GM13977 (cell line): ENCODE measurements around the gene KCNJ12.
"Not testable (repeated sequence)": the region's sequence is repeated elsewhere in the genome, so short reads cannot be mapped to it uniquely, and the experiment has no call there.

Experiments
- DNase-seq: peaks from one replicate; pipeline ENCODE4 v3.0.0; 2012; ENCODE audit warnings: low spot score
- in situ Hi-C: fragments of 300-500 bp; cut with MboI; formaldehyde crosslinking; loops from one replicate; pipeline ENCODE4 v1.12.0; 2022; ENCODE audit warnings: low sequenced_read_pairs, low pct_unique_long_range_greater_than_20kb, mixed read lengths, inconsistent platforms; ENCODE audit not compliant: unreplicated experiment
- TF ChIP-seq, protein P1 (sequence below): IDR thresholded peaks from 2 replicates; pipeline ENCODE4 v1.5.1; 2012; ENCODE audit warnings: mild to moderate bottlenecking, control low read depth; ENCODE audit not compliant: insufficient read depth; ENCODE audit errors: extremely low read depth, missing control alignments

KCNJ12 gene

DNA sequence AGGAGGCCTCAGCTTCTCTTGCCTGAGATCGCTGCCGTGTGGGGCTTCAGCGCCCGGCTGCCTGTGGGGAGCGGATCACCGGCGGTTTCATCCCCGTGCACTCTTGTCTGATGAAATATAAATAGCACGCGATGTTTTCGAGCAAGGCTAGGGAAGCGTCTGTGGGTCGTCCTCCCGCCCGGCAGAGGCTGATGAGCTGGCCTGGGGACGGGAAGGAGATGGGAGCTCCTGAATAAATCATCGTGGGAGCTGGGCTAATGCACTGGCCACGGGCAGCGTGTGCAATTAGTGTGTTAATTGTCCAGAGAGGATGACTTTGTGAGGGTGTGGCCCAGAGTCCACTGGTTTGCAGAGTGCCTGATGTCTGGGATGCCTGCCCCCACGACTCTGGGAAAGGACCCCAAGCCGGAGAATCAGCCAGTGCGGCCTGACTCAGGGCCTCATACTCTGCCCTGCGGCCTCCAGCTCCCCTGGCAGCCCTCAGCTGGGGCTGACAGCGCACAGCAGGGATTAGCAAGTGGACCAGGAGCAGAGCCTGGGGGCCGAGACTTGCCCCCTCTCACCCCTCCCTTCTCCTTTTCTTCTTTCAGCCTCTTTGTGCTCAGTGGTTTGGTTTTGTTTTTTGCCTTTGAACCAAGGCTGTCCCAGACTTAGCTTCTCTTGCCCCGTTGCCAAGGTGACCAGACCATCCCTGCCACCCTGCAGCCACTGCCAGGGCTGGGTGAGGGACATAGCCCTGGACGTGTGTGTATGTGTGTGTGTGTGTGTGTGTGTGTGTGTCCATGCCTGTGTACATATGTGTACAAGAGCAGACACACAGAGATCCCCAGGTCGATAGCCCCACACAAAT is 21.4 kb downstream of the KCNJ12 start:
- no peak for DNase-seq
- in situ Hi-C loops, result no loop called here

DNA sequence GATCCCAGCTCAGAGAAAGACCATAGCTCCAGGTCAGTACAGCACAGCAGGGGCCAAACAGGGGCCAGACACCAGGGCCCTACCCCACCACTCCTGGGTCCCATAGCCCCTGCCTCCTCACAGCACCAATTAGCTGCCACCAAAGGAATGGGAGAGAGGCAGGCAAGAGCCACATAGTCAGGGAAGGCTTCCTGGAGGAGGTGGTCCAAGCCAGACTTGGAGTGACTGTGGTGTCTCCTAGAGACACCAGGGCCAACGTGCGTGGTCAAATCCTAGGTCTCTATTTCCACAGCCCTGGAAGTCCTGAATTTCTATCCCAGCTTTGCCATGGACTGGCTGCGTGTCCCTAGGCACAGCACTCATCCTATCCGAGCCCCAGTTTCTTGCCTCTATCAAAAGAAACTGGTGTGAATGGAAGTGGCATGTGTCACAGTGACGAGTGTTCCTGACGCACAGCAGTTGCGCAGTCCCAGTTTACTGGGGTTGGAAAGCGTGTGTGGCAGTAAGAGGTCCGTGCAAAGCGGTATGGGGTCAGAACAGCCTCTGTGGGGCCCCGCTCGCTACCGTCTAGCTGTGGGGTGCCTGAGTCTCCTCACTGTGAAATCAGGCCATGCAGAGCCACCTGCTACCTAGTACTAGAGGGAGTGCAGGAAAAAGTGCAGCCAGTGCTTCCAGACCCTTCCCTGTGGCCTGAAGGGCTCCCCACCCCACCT is 23.5 kb downstream of the KCNJ12 start:
- TF ChIP-seq, protein P1, sequence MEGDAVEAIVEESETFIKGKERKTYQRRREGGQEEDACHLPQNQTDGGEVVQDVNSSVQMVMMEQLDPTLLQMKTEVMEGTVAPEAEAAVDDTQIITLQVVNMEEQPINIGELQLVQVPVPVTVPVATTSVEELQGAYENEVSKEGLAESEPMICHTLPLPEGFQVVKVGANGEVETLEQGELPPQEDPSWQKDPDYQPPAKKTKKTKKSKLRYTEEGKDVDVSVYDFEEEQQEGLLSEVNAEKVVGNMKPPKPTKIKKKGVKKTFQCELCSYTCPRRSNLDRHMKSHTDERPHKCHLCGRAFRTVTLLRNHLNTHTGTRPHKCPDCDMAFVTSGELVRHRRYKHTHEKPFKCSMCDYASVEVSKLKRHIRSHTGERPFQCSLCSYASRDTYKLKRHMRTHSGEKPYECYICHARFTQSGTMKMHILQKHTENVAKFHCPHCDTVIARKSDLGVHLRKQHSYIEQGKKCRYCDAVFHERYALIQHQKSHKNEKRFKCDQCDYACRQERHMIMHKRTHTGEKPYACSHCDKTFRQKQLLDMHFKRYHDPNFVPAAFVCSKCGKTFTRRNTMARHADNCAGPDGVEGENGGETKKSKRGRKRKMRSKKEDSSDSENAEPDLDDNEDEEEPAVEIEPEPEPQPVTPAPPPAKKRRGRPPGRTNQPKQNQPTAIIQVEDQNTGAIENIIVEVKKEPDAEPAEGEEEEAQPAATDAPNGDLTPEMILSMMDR, result no peak
- in situ Hi-C loops, result loop anchor here (5.0 kb wide), 1 partner anchor 288 kb away; no protein-coding TSS in a partner anchor

More for the DNA sequence above, 21.4 kb downstream of the KCNJ12 start:
- TF ChIP-seq, protein P1, result no peak

DNA sequence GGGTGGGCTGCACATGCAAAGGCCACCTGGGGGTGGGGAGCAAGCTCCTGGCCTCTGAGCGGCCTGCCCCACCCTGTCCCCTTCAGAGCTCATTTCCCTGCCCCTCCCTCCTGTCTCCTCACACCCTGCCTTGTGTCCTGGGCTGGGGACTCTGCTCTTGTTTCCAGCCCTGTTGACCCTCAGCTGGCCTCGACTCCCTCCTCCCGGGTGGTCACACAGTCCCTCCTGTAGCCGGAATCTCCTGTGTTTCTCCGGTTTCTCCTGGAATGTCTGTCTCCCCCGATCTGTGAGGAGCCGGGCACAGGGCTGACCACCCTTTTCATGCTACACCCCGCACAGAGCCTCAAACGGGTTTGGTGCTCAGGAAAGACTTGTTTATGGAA is 24.0 kb downstream of the KCNJ12 start:
- not testable (repeated sequence) for DNase-seq
- in situ Hi-C loops, result loop anchor here (5.0 kb wide), 1 partner anchor 287 kb away; no protein-coding TSS in a partner anchor

More for the DNA sequence above, 23.5 kb downstream of the KCNJ12 start:
- no peak for DNase-seq

DNA sequence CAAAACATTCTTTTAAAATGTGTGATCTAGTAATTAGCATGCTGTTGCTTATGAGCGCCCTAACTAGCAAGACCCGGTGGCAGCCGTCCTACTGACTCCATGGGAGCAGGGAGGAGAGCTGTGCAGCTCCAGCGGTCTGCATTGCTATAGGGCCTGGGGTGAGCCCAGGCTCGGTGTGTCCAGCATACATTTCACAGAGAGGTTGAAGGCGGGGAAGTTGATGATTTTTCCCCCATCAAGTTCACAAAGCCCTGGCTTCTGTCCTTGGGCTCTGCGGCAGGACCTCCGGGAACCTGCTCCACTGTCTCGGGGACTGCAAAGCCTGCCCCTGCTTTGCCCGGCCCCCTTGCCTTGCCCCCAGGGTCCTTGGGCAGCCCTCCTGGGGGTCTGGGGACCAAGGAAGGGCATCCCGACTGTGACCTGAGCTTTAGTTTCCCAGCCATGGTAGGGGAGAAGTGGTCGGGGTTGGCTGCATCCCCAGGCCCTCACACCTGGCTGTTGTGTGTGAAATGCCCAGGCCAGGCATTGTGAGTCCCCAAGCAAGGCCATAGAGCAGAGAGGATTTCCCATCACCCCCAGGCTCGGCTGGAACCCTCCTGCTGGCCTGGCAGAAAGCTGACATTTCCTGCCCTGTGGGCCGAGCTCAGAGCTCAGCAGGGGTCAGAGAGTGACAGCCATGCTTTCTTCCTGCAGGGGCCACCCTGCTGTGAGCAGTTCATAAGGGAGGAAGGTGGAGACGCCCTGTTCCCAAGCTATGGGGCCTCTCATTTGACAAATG is 24.8 kb downstream of the KCNJ12 start:
- in situ Hi-C loops, result loop anchor here (5.0 kb wide), 1 partner anchor 286 kb away; no protein-coding TSS in a partner anchor
- TF ChIP-seq, protein P1, result no peak
- no peak for DNase-seq

DNA sequence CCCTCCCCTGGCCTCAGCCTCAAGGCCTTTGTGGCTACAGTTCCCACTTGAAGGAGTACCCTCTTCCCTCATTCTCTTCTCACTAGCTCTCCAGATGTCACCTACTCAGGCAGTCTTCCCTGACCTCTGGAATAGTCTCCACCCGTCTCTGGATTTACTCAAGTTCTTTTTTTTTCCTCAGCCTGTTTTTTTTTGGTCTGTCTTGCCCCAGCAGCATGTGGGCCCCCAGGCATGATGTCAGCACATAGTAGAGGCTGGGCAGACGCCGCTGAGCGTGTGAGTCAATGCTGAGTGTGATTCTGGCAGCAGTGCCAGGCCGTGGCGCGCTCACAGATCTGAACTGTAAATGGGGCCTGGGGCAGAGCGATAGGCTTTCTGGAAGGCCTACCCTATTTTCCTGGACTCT is 26.0 kb downstream of the KCNJ12 start:
- in situ Hi-C loops, result loop anchor here (5.0 kb wide), 1 partner anchor 285 kb away; no protein-coding TSS in a partner anchor
- not testable (repeated sequence) for DNase-seq

DNA sequence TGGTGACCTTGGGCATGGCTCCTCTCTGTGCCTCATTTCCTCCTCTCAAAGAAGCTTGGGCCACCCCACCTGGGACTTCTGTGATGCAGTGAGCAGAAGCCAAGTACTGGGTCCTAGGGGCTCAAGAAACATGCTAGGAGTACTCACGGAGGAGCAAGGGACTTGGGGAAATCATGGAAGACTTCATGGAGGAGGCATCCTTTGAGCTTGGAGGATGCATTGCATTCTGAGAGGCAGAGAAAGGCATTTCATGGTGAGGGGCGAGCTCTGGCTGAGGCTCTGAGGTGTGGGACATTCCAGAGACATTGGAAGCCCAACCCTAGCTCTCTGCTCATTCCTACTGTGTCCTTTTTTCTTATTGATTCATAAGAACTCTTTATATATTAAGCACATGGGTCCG is 26.8 kb downstream of the KCNJ12 start:
- in situ Hi-C loops, result loop anchor here (5.0 kb wide), 1 partner anchor 284 kb away; no protein-coding TSS in a partner anchor
- not testable (repeated sequence) for DNase-seq

DNA sequence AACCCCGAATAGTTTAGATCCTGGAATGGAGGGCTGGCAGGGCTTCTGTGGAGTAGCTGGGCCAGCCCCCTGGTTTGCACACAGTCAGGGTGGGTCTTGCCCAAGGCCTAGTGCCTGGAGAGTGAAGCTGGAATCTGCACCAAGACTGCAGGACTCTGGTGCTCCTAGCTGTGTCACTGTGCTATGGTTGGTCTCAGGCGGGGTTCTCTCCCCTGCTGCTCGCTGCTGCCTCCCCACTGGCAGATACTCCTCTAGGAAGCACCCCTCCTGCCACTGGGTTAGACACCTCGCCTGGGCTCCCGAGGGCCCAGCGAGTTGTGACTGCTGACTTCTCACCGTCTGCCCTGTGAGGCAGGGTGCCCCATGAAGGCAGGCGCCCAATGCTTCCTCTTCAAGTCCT is 27.9 kb downstream of the KCNJ12 start:
- not testable (repeated sequence) for DNase-seq
- in situ Hi-C loops, result loop anchor here (5.0 kb wide), 1 partner anchor 283 kb away; no protein-coding TSS in a partner anchor

DNA sequence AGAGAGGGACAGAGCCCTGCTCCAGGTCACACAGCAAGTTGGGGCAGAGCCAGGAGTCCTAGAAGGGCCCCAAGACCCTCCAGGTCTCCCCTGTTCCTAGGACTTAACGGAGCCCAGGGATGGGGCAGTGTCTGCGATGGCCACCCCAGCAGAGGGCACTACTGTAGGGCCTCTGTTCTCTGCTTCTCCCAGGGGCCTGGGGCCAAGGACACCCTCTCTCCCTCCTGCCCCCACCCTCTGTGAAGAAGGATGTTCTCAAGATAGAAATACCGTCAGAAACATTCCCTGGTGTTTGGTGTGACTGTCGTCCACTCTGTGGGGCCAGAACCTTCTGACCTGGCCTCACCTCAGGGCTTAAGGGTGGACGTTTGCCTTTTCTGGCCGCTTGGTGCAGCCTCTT is 28.4 kb downstream of the KCNJ12 start:
- not testable (repeated sequence) for DNase-seq
- in situ Hi-C loops, result loop anchor here (5.0 kb wide), 1 partner anchor 283 kb away; no protein-coding TSS in a partner anchor

DNA sequence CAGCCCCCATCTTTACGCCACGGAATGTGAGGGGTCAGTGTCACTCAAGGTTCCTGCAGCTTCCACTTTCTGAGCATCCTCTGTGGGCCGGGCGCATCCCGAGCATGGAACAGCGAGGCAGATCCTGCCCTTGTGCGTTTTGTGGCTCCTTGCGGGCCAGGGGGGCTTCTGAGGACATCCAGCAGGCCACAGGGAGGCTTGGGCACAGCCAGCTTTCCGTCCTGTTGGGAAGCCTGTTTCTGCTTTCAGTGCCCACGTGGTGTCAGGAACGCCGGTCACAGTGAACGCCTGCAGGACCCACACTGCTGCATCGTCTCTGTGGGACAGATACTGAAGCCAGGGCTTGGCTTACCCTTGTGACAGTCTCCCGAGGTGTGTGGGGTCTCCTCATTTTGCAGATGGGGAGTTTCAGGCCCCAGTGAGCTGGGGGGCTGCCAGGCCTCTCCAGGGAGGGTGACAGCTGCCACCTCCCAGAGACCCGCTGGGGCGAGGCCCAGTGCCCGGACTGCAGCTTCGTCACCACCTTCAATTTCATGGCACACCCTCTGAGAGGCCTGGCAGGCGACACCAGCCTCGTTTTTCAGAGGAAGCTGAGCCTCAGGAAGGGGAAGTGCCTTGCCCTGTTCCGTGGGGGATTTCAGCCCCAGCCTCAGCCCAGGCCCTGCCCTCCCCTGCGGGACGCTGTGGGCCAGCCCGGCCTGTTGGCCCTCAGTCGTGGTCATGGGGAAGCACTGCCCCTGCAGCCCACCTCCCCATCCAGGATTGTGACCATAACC is 29.0 kb downstream of the KCNJ12 start:
- in situ Hi-C loops, result loop anchor here (5.0 kb wide), 1 partner anchor 282 kb away; no protein-coding TSS in a partner anchor
- DNase-seq, result not testable (repeated sequence)

DNA sequence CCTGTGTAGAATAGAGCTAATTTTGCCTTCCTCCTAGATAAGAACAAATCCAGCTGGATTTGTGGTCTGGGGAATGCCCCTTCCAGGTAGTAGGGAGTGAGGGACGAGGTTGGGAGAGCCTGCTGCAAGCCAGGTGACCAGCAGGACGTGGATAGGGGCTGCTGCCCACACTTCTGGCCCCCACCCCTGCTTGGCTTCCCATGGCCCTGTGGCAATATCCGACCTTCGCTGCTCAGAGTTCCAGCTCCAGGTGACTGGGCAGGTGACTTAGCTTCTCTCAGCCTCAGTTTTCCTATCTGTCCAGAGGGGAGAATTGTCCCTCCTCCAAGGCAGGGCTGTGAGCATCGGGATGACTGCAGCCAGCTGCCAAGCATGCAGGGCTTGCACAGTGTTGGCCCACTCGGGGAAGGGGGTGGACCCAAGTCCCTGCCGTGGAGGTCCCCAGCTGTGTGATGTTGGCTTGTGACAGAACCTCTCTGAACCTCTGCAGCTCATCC is 29.8 kb downstream of the KCNJ12 start:
- in situ Hi-C loops, DNase-seq: not testable (repeated sequence)

DNA sequence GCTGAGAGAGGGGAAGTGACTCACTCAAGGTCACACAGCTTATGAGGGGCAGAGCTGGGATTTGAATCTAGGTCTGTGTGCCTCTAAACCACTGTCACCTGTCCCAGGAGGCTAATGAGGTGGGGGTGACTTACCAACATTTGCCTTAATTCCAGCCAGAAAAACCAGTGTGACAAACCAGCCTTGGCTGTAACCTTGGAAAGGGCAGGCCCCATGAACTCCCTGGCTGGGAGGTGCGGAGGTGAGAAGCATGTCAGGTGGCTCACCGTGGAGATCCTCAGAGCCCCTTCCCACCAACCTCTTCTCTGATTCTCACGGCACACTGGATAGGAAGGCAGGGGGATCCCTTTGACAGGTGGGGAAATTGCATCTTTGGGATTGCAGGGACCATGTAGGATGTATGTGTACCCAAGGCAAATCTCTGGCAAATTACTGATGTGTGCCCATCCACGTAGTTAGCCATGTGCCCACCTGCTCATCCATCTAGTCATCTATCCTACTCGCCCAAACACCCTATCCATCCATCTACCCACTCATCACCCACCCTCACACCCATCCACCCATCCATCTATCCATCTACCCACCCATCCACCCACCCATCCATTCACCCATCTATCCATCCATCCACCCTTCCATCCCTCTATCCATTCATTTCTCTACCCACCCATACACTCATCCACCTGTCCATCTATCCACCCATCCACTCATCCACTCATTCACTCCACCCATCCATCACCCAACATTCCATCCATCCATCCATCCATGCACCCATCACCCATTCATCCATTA is 30.7 kb downstream of the KCNJ12 start:
- in situ Hi-C loops, DNase-seq: not testable (repeated sequence)

DNA sequence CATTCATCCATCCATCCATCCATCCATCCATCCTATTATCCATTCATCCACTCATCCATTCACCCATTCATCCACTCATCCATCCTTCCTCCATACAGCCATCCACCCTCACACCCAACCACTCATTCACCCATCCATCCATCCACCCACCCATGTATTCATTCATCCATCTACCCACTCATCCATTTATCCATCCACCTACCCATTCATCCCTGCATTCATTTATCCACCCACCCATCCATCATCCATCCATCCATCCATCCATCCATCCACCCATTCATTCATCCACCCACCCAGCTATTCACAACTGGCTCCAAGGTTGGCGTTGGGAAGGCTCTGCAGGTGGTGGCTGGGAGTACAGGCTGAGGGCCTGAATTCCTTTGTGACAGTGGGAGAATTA is 31.6 kb downstream of the KCNJ12 start:
- DNase-seq, in situ Hi-C loops: not testable (repeated sequence)
